ENCODE data around the gene CNTLN.

Gene CNTLN

DNA sequence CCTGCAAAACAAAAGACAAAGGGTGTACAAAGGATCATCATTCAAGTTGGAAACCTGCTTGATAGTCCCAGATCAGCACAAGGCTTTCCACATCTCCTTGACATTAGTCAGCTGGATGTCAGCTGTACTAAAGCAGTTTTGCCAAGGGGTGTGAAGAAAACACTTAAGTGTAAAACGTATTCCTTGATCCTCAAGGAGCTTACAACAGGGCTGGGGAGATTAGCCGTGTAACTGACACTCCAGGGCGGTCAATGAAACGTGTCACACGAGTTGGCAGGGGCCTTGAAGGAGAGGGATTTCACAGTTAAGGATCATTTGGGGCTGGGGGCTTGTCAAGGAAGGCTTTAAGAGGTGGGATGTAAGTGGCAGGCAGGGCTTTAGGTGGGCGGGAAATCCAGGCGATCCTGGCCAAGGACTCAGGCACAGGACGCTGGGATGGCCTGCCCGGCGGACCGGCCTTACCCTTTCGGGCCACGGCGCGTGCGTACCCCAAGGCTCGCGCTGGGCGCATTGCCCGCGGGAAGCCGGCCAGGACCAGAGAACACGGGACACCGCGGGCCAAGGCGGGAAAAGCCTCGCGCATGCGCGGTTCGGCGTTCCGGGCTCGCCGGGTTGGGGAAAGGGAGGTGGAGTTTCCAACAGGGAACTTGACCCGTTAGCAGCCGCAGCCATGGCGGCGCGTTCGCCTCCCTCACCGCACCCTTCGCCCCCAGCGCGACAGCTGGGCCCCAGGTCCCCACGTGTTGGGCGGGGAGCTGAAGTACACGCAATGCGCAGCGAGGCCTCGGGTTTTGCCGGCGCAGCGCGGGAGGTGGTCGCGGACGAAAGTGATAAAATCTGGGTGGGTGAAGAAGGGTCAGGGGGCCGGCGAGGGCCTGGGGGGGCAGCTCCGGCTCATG lies at the start of gene CNTLN:
Gene CNTLN, plus strand, starts transcription at position 645 of the 899 bp plus-strand sequence. Its CDS starts 26 bp downstream, at position 671.
- Histone ChIP-seq H3K4me1 (peaks cover 16% of the 10 kb centered on the region; the same call in 1 of the 2 replicates), H3K9me3 (peaks cover 7% of the 10 kb centered on the region), H3K27me3 (no peaks in the 10 kb centered on the region), H3K4me2 (peak within 1 kb of the TSS; percentile 75), H3K4me3 (peak within 1 kb of the TSS; percentile 75), H4K20me1 (no peaks in the 10 kb centered on the region), H3K36me3 (peaks cover 7% of the 10 kb centered on the region; the same call in 1 of the 2 replicates), H3K9ac (peak within 1 kb of the TSS; percentile 86), H3K27ac (peak within 1 kb of the TSS; percentile 91)
- TF ChIP-seq Cebpa-rat (IDR thresholded peaks at IDR 0.05), result no peak

DNA sequence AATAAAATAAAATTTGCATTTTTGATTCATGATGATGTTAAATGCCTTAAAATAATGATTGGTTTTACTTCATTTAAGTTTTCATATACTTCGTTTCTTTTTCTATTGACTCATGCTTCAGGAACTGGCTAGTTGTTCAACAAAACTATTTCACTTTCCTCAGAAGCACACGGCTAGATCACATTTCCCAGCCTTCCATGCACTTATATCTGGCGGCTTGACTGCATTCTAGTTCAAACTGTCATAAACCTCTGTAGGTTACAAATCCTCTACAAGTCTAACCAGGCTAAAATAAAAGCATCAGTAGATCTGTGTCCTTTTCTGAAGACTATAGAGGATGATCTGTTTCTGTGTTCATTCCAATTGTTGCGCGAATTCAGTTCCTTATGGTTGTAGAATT lies 46.3 kb upstream of the CNTLN start:
- no peaks in the 10 kb centered on the region for H3K36me3 ChIP-seq
- no peak for TF ChIP-seq Cebpa-rat (IDR thresholded peaks at IDR 0.05)
- no peak overlapping the region for H3K9ac ChIP-seq
- H3K27ac ChIP-seq, result no peak overlapping the region
- H4K20me1 ChIP-seq, result no peaks in the 10 kb centered on the region
- H3K9me3 ChIP-seq, result no peaks in the 10 kb centered on the region
- no peaks in the 10 kb centered on the region for H3K27me3 ChIP-seq
- H3K4me1 ChIP-seq, result no peaks in the 10 kb centered on the region
- no peak overlapping the region for H3K4me2 ChIP-seq
- H3K4me3 ChIP-seq, result no peak overlapping the region

- no peak overlapping the region for H3K4me3 ChIP-seq
Observed at GRCh38 chr9:17090041-17090440, 44.8 kb upstream of the CNTLN start.

GRCh38 chr9:17116400-17116837 lies 18.4 kb upstream of the CNTLN start:
- Histone ChIP-seq H3K27ac (no peak overlapping the region), H3K4me3 (no peak overlapping the region)

More at GRCh38 chr9:17090041-17090440, 44.8 kb upstream of the CNTLN start:
- H3K36me3 ChIP-seq, result no peaks in the 10 kb centered on the region
- H3K9ac ChIP-seq, result no peak overlapping the region
- no peak for TF ChIP-seq Cebpa-rat (IDR thresholded peaks at IDR 0.05)
- no peaks in the 10 kb centered on the region for H3K4me1 ChIP-seq
- no peaks in the 10 kb centered on the region for H3K9me3 ChIP-seq
- H4K20me1 ChIP-seq, result no peaks in the 10 kb centered on the region
- no peak overlapping the region for H3K4me2 ChIP-seq
- no peaks in the 10 kb centered on the region for H3K27me3 ChIP-seq
- H3K27ac ChIP-seq, result no peak overlapping the region

DNA sequence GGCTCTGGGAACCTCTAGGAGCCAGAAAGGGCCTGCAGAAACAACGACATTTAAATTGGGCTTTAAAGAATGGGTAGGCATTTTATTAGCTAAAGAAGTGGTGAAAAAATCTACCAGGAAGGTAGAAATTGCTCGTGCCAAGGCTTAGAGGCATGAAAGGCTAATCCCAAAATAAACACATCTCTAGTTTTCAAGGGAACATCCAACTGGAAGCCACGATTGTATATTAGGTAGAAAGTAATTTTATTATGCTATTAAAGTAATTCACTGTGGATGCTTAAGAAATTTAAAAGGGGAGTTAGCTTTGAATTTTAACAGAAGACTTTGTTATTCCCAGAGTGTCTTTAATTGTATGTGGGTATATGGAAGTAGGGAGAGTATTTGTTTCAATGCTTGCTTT lies 17.5 kb upstream of the CNTLN start:
- no peak overlapping the region for H3K27ac ChIP-seq
- no peak overlapping the region for H3K4me3 ChIP-seq
- no peaks in the 10 kb centered on the region for H3K27me3 ChIP-seq
- no peaks in the 10 kb centered on the region for H3K36me3 ChIP-seq
- H3K9me3 ChIP-seq, result no peaks in the 10 kb centered on the region
- TF ChIP-seq Cebpa-rat (IDR thresholded peaks at IDR 0.05), result no peak
- no peak overlapping the region for H3K4me2 ChIP-seq
- no peaks in the 10 kb centered on the region for H3K4me1 ChIP-seq
- H3K9ac ChIP-seq, result no peak overlapping the region
- H4K20me1 ChIP-seq, result no peaks in the 10 kb centered on the region

More at GRCh38 chr9:17116400-17116837, 18.4 kb upstream of the CNTLN start:
- Histone ChIP-seq H3K36me3 (no peaks in the 10 kb centered on the region), H3K27me3 (no peaks in the 10 kb centered on the region), H3K4me1 (no peaks in the 10 kb centered on the region), H4K20me1 (no peaks in the 10 kb centered on the region), H3K9ac (no peak overlapping the region), H3K4me2 (no peak overlapping the region), H3K9me3 (no peaks in the 10 kb centered on the region)
- TF ChIP-seq Cebpa-rat (IDR thresholded peaks at IDR 0.05), result no peak

DNA sequence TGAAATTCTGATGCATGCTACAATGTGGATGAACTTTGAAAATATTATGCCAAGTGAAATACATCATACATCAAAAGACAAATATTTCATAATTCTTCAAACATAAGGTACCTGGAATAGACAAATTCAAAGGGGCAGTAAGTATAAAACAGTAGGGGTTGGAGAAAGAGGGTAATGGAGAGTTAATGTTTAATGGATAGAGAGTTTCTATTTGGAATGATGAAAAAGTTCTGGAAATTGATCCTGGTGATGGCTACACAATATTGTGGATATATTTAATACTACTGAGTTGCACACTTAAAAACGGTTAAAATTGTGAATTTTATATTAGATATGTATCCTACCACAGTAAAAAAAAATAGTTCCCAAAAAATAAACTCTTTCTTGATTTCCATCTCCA lies 14.6 kb upstream of the CNTLN start:
- no peaks in the 10 kb centered on the region for H4K20me1 ChIP-seq
- no peaks in the 10 kb centered on the region for H3K9me3 ChIP-seq
- no peaks in the 10 kb centered on the region for H3K4me1 ChIP-seq
- no peaks in the 10 kb centered on the region for H3K27me3 ChIP-seq
- H3K4me3 ChIP-seq, result no peak overlapping the region
- H3K9ac ChIP-seq, result no peak overlapping the region
- no peaks in the 10 kb centered on the region for H3K36me3 ChIP-seq
- TF ChIP-seq Cebpa-rat (IDR thresholded peaks at IDR 0.05), result no peak
- H3K4me2 ChIP-seq, result no peak overlapping the region
- H3K27ac ChIP-seq, result no peak overlapping the region

DNA sequence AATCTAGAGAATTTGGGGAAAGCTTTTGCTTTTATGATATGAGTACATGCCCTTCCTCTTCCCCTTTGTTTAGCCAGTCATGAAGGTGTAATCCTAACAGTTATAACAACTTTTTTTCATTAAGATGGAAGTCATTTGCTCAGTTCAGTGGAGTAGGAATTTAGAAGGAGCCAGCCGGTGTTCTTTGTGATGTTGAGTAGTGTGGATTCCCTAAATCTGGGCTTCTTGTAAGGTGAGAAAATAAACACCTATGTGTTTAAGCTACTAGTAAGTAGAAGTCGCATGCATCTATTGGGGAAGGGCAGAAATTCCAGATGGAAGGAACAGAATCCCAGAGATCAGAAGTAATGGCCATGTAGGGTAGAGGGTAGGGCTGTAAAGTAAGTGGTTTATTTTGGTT lies 13.6 kb upstream of the CNTLN start:
- Histone ChIP-seq H3K27ac (no peak overlapping the region), H3K4me3 (no peak overlapping the region), H3K36me3 (no peaks in the 10 kb centered on the region), H3K27me3 (no peaks in the 10 kb centered on the region), H4K20me1 (no peaks in the 10 kb centered on the region), H3K4me2 (no peak overlapping the region), H3K9ac (no peak overlapping the region), H3K9me3 (no peaks in the 10 kb centered on the region), H3K4me1 (no peaks in the 10 kb centered on the region)
- TF ChIP-seq Cebpa-rat (IDR thresholded peaks at IDR 0.05), result no peak

DNA sequence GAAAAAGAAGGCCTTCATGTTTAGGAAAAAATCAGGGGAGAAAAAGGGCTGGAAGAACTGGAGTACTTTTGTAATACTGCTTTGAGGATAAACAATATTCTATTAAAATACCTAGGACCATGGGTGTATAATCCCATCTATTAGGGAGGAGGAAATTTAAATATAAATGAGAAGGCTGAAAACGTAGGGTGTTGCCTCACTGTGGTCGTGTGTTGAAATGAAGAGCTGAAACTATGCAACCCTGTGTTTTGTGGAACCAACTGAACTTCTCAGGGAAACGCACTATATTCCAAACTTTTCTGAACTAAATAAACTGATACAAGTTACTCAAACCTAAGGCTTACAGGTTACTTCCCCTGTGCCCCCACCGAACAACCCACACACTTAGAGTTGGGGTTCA lies 4.5 kb upstream of the CNTLN start:
- 0 out of 2 replicates have a peak, but pooled peaks cover 5% of the 10 kb centered on the region for H3K4me1 ChIP-seq
- H3K4me2 ChIP-seq, result no peak overlapping the region
- TF ChIP-seq Cebpa-rat (IDR thresholded peaks at IDR 0.05), result no peak
- H3K9ac ChIP-seq, result no peak overlapping the region
- H3K27me3 ChIP-seq, result no peaks in the 10 kb centered on the region
- H3K9me3 ChIP-seq, result no peaks in the 10 kb centered on the region
- H3K27ac ChIP-seq, result no peak overlapping the region
- H3K4me3 ChIP-seq, result no peak overlapping the region
- H3K36me3 ChIP-seq, result no peaks in the 10 kb centered on the region
- H4K20me1 ChIP-seq, result no peaks in the 10 kb centered on the region

- no peak for TF ChIP-seq Cebpa-rat (IDR thresholded peaks at IDR 0.05)
- Histone ChIP-seq H3K27me3 (no peaks in the 10 kb centered on the region), H3K9ac (no peak overlapping the region), H3K4me2 (no peak overlapping the region), H4K20me1 (no peaks in the 10 kb centered on the region), H3K36me3 (no peaks in the 10 kb centered on the region), H3K4me1 (0 out of 2 replicates have a peak, but pooled peaks cover 5% of the 10 kb centered on the region), H3K4me3 (no peak overlapping the region), H3K27ac (no peak overlapping the region), H3K9me3 (no peaks in the 10 kb centered on the region)
Observed at GRCh38 chr9:17130725-17131124, 4.1 kb upstream of the CNTLN start.

DNA sequence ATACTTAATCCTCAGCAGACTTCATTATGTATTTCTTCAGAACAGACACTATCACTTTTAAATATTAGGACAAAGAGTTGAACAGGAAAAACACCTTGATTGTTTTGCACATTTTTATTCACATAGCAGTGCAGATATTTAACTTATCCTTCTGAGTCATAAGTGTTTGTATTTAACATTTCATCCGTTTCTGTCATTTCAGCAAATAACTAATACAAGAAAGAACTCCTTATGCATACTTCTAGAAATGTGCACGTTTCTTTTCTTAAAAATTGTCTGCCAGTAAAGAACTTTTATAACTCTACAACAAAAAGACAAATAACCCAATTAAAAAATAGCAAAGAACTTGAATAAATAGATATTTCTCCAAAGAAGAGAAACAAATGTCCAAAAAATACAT lies 3.3 kb upstream of the CNTLN start:
- no peaks in the 10 kb centered on the region for H4K20me1 ChIP-seq
- H3K4me3 ChIP-seq, result no peak overlapping the region
- no peaks in the 10 kb centered on the region for H3K36me3 ChIP-seq
- no peaks in the 10 kb centered on the region for H3K9me3 ChIP-seq
- H3K4me1 ChIP-seq, result peaks cover 13% of the 10 kb centered on the region; the same call in 1 of the 2 replicates
- H3K9ac ChIP-seq, result no peak overlapping the region
- no peak overlapping the region for H3K27ac ChIP-seq
- H3K27me3 ChIP-seq, result no peaks in the 10 kb centered on the region
- TF ChIP-seq Cebpa-rat (IDR thresholded peaks at IDR 0.05), result no peak
- H3K4me2 ChIP-seq, result no peak overlapping the region

All from BLaER1 (cell line).